ENCODE results near the gene MAPKBP1. TPM values are rescaled to one million over a fixed set of nuclear protein-coding genes. Genes with fewer than 3 reads are reported as not detected.
A peak's percentile ranks its signal among the peaks of the same experiment; 100 is the strongest.

Gene MAPKBP1
- total and polyA plus RNA-seq, 11 donors: 6.3 to 20.5 (median 14.8) TPM

GRCh38 chr15:41789662-41790061 is 15.4 kb downstream of the MAPKBP1 start:
- H3K4me3 ChIP-seq: no peak overlapping the region
- DNase-seq (no peak), ATAC-seq (no peak)
- no peaks in the 10 kb centered on the region for H3K36me3 ChIP-seq
- TF ChIP-seq POLR2A (IDR thresholded peaks at IDR 0.05) (no peak), CTCF (IDR thresholded peaks at IDR 0.05) (no peak)
- intact Hi-C loops (cut with DNase I): no loop called here
- H3K27me3 ChIP-seq: no peaks in the 10 kb centered on the region
- no peaks in the 10 kb centered on the region for H3K9me3 ChIP-seq
- peaks cover 11 to 54% (median 39%) of the 10 kb centered on the region in 12 donors for H3K4me1 ChIP-seq
- peak overlapping the region in 1 of 12 donors; percentile 65 for H3K27ac ChIP-seq

- H3K27ac ChIP-seq: peak overlapping the region in 7 of 12 donors; percentile 6 to 67 (median 55)
- no peaks in the 10 kb centered on the region for H3K27me3 ChIP-seq
- no peaks in the 10 kb centered on the region for H3K9me3 ChIP-seq
- no peak overlapping the region for H3K4me3 ChIP-seq
- ATAC-seq (no peak), DNase-seq (no peak)
- intact Hi-C loops (cut with DNase I): no loop called here
- H3K36me3 ChIP-seq: no peaks in the 10 kb centered on the region
- no peak for TF ChIP-seq CTCF (IDR thresholded peaks at IDR 0.05)
- TF ChIP-seq POLR2A (IDR thresholded peaks at IDR 0.05): no peak
- H3K4me1 ChIP-seq: peaks cover 11 to 54% (median 39%) of the 10 kb centered on the region in 12 donors
- 84 to 90% (median 88%) methylated on average over 3 of the region's 3 CpGs for WGBS, 4 donors
Observed at GRCh38 chr15:41790169-41790568, 15.9 kb downstream of the MAPKBP1 start.

- no peak overlapping the region for H3K4me3 ChIP-seq
- ATAC-seq (peak; percentile 51 to 75 (median 62)), DNase-seq (peak in 3 of 5 donors; percentile 30 to 60 (median 46))
- intact Hi-C loops (cut with DNase I): no loop called here
- no peak for TF ChIP-seq CTCF (IDR thresholded peaks at IDR 0.05)
- no peak for TF ChIP-seq POLR2A (IDR thresholded peaks at IDR 0.05)
- H3K4me1 ChIP-seq: peaks cover 11 to 60% (median 42%) of the 10 kb centered on the region in 12 donors
- 28 to 45% (median 30%) methylated on average over 5 of the region's 5 CpGs for WGBS, 4 donors
- H3K27ac ChIP-seq: peak overlapping the region in 11 of 12 donors; percentile 6 to 67 (median 49)
- H3K27me3 ChIP-seq: no peaks in the 10 kb centered on the region
- no peaks in the 10 kb centered on the region for H3K36me3 ChIP-seq
- H3K9me3 ChIP-seq: no peaks in the 10 kb centered on the region
Observed at GRCh38 chr15:41790756-41791546, 16.7 kb downstream of the MAPKBP1 start.

- Histone ChIP-seq H3K27ac (peak overlapping the region in 9 of 12 donors; percentile 42 to 65 (median 49)), H3K4me3 (no peak overlapping the region), H3K9me3 (no peaks in the 10 kb centered on the region), H3K36me3 (no peaks in the 10 kb centered on the region), H3K4me1 (peaks cover 11 to 66% (median 47%) of the 10 kb centered on the region in 12 donors), H3K27me3 (no peaks in the 10 kb centered on the region)
- ATAC-seq: peak in 1 of 4 donors; percentile 14
- DNase-seq: no peak
- 69 to 83% (median 79%) methylated on average over 4 of the region's 4 CpGs for WGBS, 4 donors
- intact Hi-C loops (cut with DNase I): no loop called here
- TF ChIP-seq POLR2A (IDR thresholded peaks at IDR 0.05) (no peak), CTCF (IDR thresholded peaks at IDR 0.05) (no peak)
Observed at GRCh38 chr15:41791547-41791937, 17.3 kb downstream of the MAPKBP1 start.

Data from heart left ventricle (tissue), 16 donors.